GM18526 (cell line): ENCODE data around the gene MDC1.
A peak's percentile ranks its signal among the peaks of the same experiment; 100 is the strongest.

Experiments used
- POLR2A ChIP-seq: IDR thresholded peaks from 3 replicates; pipeline ENCODE4 v1.6.1; 2011; ENCODE audit not compliant: insufficient read length; ENCODE audit errors: extremely low read depth

The MDC1 gene

GRCh38 chr6:30749554-30750378 lies 32.7 kb upstream of the MDC1 start:
- no peak for TF ChIP-seq POLR2A

- no peak for TF ChIP-seq POLR2A
These were observed 31.9 kb upstream of the MDC1 start for GRCh38 chr6:30748851-30749540.

- TF ChIP-seq POLR2A, result no peak
These were observed 31.1 kb upstream of the MDC1 start for GRCh38 chr6:30747902-30748769.

GRCh38 chr6:30747300-30747687 lies 30.2 kb upstream of the MDC1 start:
- TF ChIP-seq POLR2A, result no peak

- peak; percentile 99 for TF ChIP-seq POLR2A
These were observed 27.1 kb upstream of the MDC1 start, which contains the start of gene IER3 for GRCh38 chr6:30744054-30744805. Gene IER3 (minus strand): TSS chr6:30744547. CDS start chr6:30744518, 29 bp downstream.

GRCh38 chr6:30743099-30744053 lies 26.3 kb upstream of the MDC1 start:
- peak; percentile 24 for TF ChIP-seq POLR2A

GRCh38 chr6:30742316-30743098 lies 25.4 kb upstream of the MDC1 start, which contains the start of gene FLOT1:
Gene FLOT1 (minus strand): TSS chr6:30742687. CDS start chr6:30742189, 498 bp downstream.
- peak; percentile 68 for TF ChIP-seq POLR2A

- no peak for TF ChIP-seq POLR2A
These were observed 24.8 kb upstream of the MDC1 start for GRCh38 chr6:30741789-30742315.

GRCh38 chr6:30741063-30741779 lies 24.1 kb upstream of the MDC1 start:
- TF ChIP-seq POLR2A, result no peak

- TF ChIP-seq POLR2A, result no peak
These were observed 23.4 kb upstream of the MDC1 start for GRCh38 chr6:30740540-30740870.

- no peak for TF ChIP-seq POLR2A
These were observed 21.5 kb upstream of the MDC1 start for GRCh38 chr6:30738532-30738931.
